HG02870 (cell line): ENCODE results near the gene CMTR1.
"Not testable (repeated sequence)": the region's sequence is repeated elsewhere in the genome, so short reads cannot be mapped to it uniquely, and the experiment has no call there.

Experiments
- ATAC-seq: cut with Tn5 transposase; IDR thresholded peaks from one replicate; pipeline ENCODE4 v1.9.1; 2021; ENCODE audit warnings: mild to moderate bottlenecking, moderate library complexity; ENCODE audit not compliant: unreplicated experiment

CMTR1 gene

GRCh38 chr6:37432590-37432915, 468 bp upstream of the CMTR1 start:
- ATAC-seq = no peak

GRCh38 chr6:37433657-37434271, 743 bp downstream of the CMTR1 start:
- peak; percentile 41 for ATAC-seq

GRCh38 chr6:37435373-37435772, 2.4 kb downstream of the CMTR1 start:
- no peak for ATAC-seq

- no peak for ATAC-seq
These were observed 2.8 kb downstream of the CMTR1 start for GRCh38 chr6:37435816-37436215.

GRCh38 chr6:37438930-37439329, 5.9 kb downstream of the CMTR1 start:
- ATAC-seq = no peak

- no peak for ATAC-seq
These were observed 8.6 kb downstream of the CMTR1 start for GRCh38 chr6:37441651-37442050.

GRCh38 chr6:37442416-37443215, 9.6 kb downstream of the CMTR1 start:
- ATAC-seq = no peak

GRCh38 chr6:37443216-37443542, 10.2 kb downstream of the CMTR1 start:
- not testable (repeated sequence) for ATAC-seq

GRCh38 chr6:37449984-37450383, 17.0 kb downstream of the CMTR1 start:
- ATAC-seq = no peak

- ATAC-seq = no peak
These were observed 18.6 kb downstream of the CMTR1 start for GRCh38 chr6:37451441-37452193.

- no peak for ATAC-seq
These were observed 19.5 kb downstream of the CMTR1 start for GRCh38 chr6:37452522-37452921.

GRCh38 chr6:37454420-37455140, 21.6 kb downstream of the CMTR1 start:
- no peak for ATAC-seq

- no peak for ATAC-seq
These were observed 23.1 kb downstream of the CMTR1 start for GRCh38 chr6:37456126-37456525.

- ATAC-seq = no peak
These were observed 24.0 kb downstream of the CMTR1 start for GRCh38 chr6:37456816-37457560.

GRCh38 chr6:37459981-37460800, 27.2 kb downstream of the CMTR1 start:
- ATAC-seq = no peak

- ATAC-seq = no peak
These were observed 27.8 kb downstream of the CMTR1 start for GRCh38 chr6:37460805-37461204.

- no peak for ATAC-seq
These were observed 30.1 kb downstream of the CMTR1 start for GRCh38 chr6:37463110-37463509.

- no peak for ATAC-seq
These were observed 34.7 kb downstream of the CMTR1 start for GRCh38 chr6:37467718-37468117.

- no peak for ATAC-seq
These were observed 40.5 kb downstream of the CMTR1 start for GRCh38 chr6:37473364-37474095.
